HCT116 (cell line): Measurements from ENCODE around the gene ZBTB38.

Experiments used
- CEBPB ChIP-seq: IDR thresholded peaks from 2 replicates; pipeline ENCODE4 v1.6.1; 2012; ENCODE audit warnings: low read depth
- EGR1 ChIP-seq: IDR thresholded peaks from 2 replicates; pipeline ENCODE4 v1.6.1; 2012; ENCODE audit warnings: low read depth
- EZH2 ChIP-seq: fragments of 200-600 bp; sonication (generic); IDR thresholded peaks from 2 replicates; pipeline ENCODE4 v1.6.1; 2017; ENCODE audit warnings: antibody characterized with exemption, mixed run types
- MAX ChIP-seq: IDR thresholded peaks from 2 replicates; pipeline ENCODE4 v1.6.1; 2012
- POLR2A ChIP-seq: IDR thresholded peaks from 2 replicates; pipeline ENCODE4 v1.7.0; 2011; ENCODE audit warnings: borderline replicate concordance; ENCODE audit not compliant: insufficient read depth, insufficient read length; ENCODE audit errors: extremely low read depth
- POLR2AphosphoS5 ChIP-seq: IDR thresholded peaks from 2 replicates; pipeline ENCODE4 v1.6.1; 2011; ENCODE audit warnings: mild to moderate bottlenecking, low read depth, low read length, moderate library complexity
- RAD21 ChIP-seq: IDR thresholded peaks from 2 replicates; pipeline ENCODE4 v1.6.1; 2012; ENCODE audit warnings: low read depth, mild to moderate bottlenecking
- SIN3A ChIP-seq: IDR thresholded peaks from 2 replicates; pipeline ENCODE4 v1.6.1; 2012; ENCODE audit warnings: low read depth
- SP1 ChIP-seq: IDR thresholded peaks from 2 replicates; pipeline ENCODE4 v1.6.1; 2012; ENCODE audit warnings: low read depth
- TCF7L2 ChIP-seq: IDR thresholded peaks from 2 replicates; pipeline ENCODE4 v1.7.0; 2011; ENCODE audit warnings: borderline replicate concordance, inconsistent platforms; ENCODE audit not compliant: insufficient read depth, insufficient read length; ENCODE audit errors: extremely low read depth
- ZNF274 ChIP-seq: fragments of 200-500 bp; sonication (Bioruptor generic); IDR thresholded peaks from 2 replicates; pipeline ENCODE4 v1.6.1; 2014; ENCODE audit warnings: mild to moderate bottlenecking, low read depth, low read length, inconsistent platforms
- TF ChIP-seq, protein P1 (sequence below), 3 experiments: fragments of 200-600 bp in 1 of 3; sonication (generic) in 1 of 3; IDR thresholded peaks in 2 of 3; conservative IDR thresholded peaks in 1 of 3; 2 replicates each; pipeline ENCODE4 v1.5.1; 2012 to 2017; ENCODE audit warnings: low read depth in 2 of 3, low read length in 2 of 3, antibody characterized with exemption in 1 of 3, borderline replicate concordance in 1 of 3, control low read depth in 1 of 3, mild to moderate bottlenecking in 1 of 3, mixed read lengths in 1 of 3, mixed run types in 1 of 3, moderate library complexity in 1 of 3; ENCODE audit not compliant: insufficient read depth in 1 of 3

- TF ChIP-seq MAX (no peak), SP1 (no peak), ZNF274 (no peak), POLR2AphosphoS5 (no peak), POLR2A (no peak), CEBPB (no peak), EGR1 (no peak), RAD21 (no peak), SIN3A (no peak), TCF7L2 (no peak), EZH2 (no peak)
- TF ChIP-seq, protein P1, sequence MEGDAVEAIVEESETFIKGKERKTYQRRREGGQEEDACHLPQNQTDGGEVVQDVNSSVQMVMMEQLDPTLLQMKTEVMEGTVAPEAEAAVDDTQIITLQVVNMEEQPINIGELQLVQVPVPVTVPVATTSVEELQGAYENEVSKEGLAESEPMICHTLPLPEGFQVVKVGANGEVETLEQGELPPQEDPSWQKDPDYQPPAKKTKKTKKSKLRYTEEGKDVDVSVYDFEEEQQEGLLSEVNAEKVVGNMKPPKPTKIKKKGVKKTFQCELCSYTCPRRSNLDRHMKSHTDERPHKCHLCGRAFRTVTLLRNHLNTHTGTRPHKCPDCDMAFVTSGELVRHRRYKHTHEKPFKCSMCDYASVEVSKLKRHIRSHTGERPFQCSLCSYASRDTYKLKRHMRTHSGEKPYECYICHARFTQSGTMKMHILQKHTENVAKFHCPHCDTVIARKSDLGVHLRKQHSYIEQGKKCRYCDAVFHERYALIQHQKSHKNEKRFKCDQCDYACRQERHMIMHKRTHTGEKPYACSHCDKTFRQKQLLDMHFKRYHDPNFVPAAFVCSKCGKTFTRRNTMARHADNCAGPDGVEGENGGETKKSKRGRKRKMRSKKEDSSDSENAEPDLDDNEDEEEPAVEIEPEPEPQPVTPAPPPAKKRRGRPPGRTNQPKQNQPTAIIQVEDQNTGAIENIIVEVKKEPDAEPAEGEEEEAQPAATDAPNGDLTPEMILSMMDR (IDR thresholded peaks at IDR 0.05 in 2 of 3, conservative IDR thresholded peaks at IDR 0.05 in 1 of 3; ENCODE audit: borderline replicate concordance in 1 of 3, insufficient read depth in 1 of 3, low read depth in 2 of 3, low read length in 2 of 3) = no peak
Measured at GRCh38 chr3:141341536-141341935, 26.8 kb upstream of the ZBTB38 start.
